ENCODE data around the gene MAPK11.

GRCh38 chr22:50253046-50253915 lies 16.9 kb downstream of the MAPK11 start:
- no peak for TF ChIP-seq CTCF (IDR thresholded peaks at IDR 0.05)
- no peak for TF ChIP-seq EZH2 (IDR thresholded peaks at IDR 0.05; ENCODE audit: borderline replicate concordance, insufficient read depth, low read depth, low read length, poor library complexity, severe bottlenecking)

All from B cell (primary cell).